SK-N-MC (cell line): ENCODE data around the gene GABPB2.

Experiments
- DNase-seq: peaks from one replicate; pipeline ENCODE4 v3.0.0-alpha.2; 2011; ENCODE audit warnings: low read depth, low spot score
- H3K27ac ChIP-seq: fragments of 200-600 bp; sonication (generic); 2 replicates; pipeline ENCODE4 v1.5.1; 2016; ENCODE audit warnings: mixed run types
- H3K36me3 ChIP-seq: fragments of 200-600 bp; sonication (generic); 2 replicates; pipeline ENCODE4 v1.6.1; 2017; ENCODE audit warnings: antibody characterized with exemption, low read length, mixed read lengths; ENCODE audit not compliant: insufficient read depth
- H3K4me3 ChIP-seq: fragments of 200-600 bp; sonication (generic); 2 replicates; pipeline ENCODE4 v1.5.1; 2016
- H3K9ac ChIP-seq: fragments of 200-600 bp; sonication (generic); 2 replicates; pipeline ENCODE4 v1.8.0; 2017; ENCODE audit warnings: mixed run types, mixed read lengths; ENCODE audit not compliant: insufficient read length
- H3K9me3 ChIP-seq: fragments of 200-600 bp; sonication (generic); 2 replicates; pipeline ENCODE4 v1.6.1; 2017; ENCODE audit warnings: low read depth, mild to moderate bottlenecking, antibody characterized with exemption, low read length, moderate library complexity, mixed read lengths
- EZH2 ChIP-seq: fragments of 200-600 bp; sonication (generic); IDR thresholded peaks from one replicate; pipeline ENCODE4 v1.6.1; 2017; ENCODE audit warnings: antibody characterized with exemption
- FOXP2 ChIP-seq: optimal IDR thresholded peaks from 2 replicates; pipeline ENCODE3; 2011; ENCODE audit warnings: mild to moderate bottlenecking, moderate library complexity; ENCODE audit not compliant: insufficient read depth; ENCODE audit errors: extremely low read length, control extremely low read depth
- POLR2AphosphoS5 ChIP-seq: IDR thresholded peaks from 2 replicates; pipeline ENCODE4 v1.6.1; 2012; ENCODE audit warnings: mild to moderate bottlenecking, low read depth, low read length, borderline replicate concordance

The GABPB2 gene

GRCh38 chr1:151108331-151108730, 37.8 kb downstream of the GABPB2 start:
- no peak for DNase-seq

GRCh38 chr1:151113877-151114276, 43.3 kb downstream of the GABPB2 start:
- Histone ChIP-seq H3K36me3 (peaks cover 5% of the 10 kb centered on the region; the same call in 1 of the 2 replicates), H3K27ac (no peak overlapping the region), H3K9ac (no peak overlapping the region), H3K9me3 (no peaks in the 10 kb centered on the region), H3K4me3 (no peak overlapping the region)
- DNase-seq, result no peak
- no peak for TF ChIP-seq POLR2AphosphoS5
- TF ChIP-seq FOXP2, result no peak
- no peak for TF ChIP-seq EZH2

More at GRCh38 chr1:151108331-151108730, 37.8 kb downstream of the GABPB2 start:
- Histone ChIP-seq H3K4me3 (no peak overlapping the region), H3K36me3 (no peaks in the 10 kb centered on the region), H3K9ac (no peak overlapping the region), H3K9me3 (no peaks in the 10 kb centered on the region), H3K27ac (no peak overlapping the region)
- no peak for TF ChIP-seq FOXP2
- no peak for TF ChIP-seq EZH2
- no peak for TF ChIP-seq POLR2AphosphoS5

- Histone ChIP-seq H3K4me3 (no peak overlapping the region), H3K9ac (no peak overlapping the region), H3K9me3 (no peaks in the 10 kb centered on the region), H3K27ac (no peak overlapping the region), H3K36me3 (no peaks in the 10 kb centered on the region)
- TF ChIP-seq EZH2 (no peak), POLR2AphosphoS5 (no peak), FOXP2 (no peak)
- DNase-seq, result no peak
These were observed 54.3 kb downstream of the GABPB2 start for GRCh38 chr1:151124763-151125403.

GRCh38 chr1:151128800-151129199, 58.2 kb downstream of the GABPB2 start:
- no peak overlapping the region for H3K4me3 ChIP-seq
- no peak overlapping the region for H3K9ac ChIP-seq
- no peak overlapping the region for H3K27ac ChIP-seq
- no peak for DNase-seq
- H3K9me3 ChIP-seq, result no peaks in the 10 kb centered on the region
- H3K36me3 ChIP-seq, result no peaks in the 10 kb centered on the region
- TF ChIP-seq FOXP2, result no peak

GRCh38 chr1:151130987-151131586, 60.5 kb downstream of the GABPB2 start:
- Histone ChIP-seq H3K9me3 (no peaks in the 10 kb centered on the region), H3K9ac (no peak overlapping the region), H3K27ac (no peak overlapping the region), H3K36me3 (no peaks in the 10 kb centered on the region), H3K4me3 (no peak overlapping the region)
- DNase-seq, result no peak
- TF ChIP-seq FOXP2, result no peak
- TF ChIP-seq EZH2, result no peak
- no peak for TF ChIP-seq POLR2AphosphoS5

GRCh38 chr1:151131701-151132334, 61.3 kb downstream of the GABPB2 start:
- no peak for DNase-seq
- Histone ChIP-seq H3K4me3 (no peak overlapping the region), H3K36me3 (no peaks in the 10 kb centered on the region), H3K9ac (no peak overlapping the region), H3K27ac (no peak overlapping the region), H3K9me3 (no peaks in the 10 kb centered on the region)
- no peak for TF ChIP-seq FOXP2
- TF ChIP-seq POLR2AphosphoS5, result no peak
- no peak for TF ChIP-seq EZH2

- TF ChIP-seq EZH2 (no peak), FOXP2 (no peak), POLR2AphosphoS5 (no peak)
- H3K9me3 ChIP-seq, result no peaks in the 10 kb centered on the region
- no peak overlapping the region for H3K27ac ChIP-seq
- H3K36me3 ChIP-seq, result no peaks in the 10 kb centered on the region
- DNase-seq, result no peak
- H3K4me3 ChIP-seq, result no peak overlapping the region
- H3K9ac ChIP-seq, result no peak overlapping the region
These were observed 61.9 kb downstream of the GABPB2 start for GRCh38 chr1:151132335-151133017.

- no peaks in the 10 kb centered on the region for H3K36me3 ChIP-seq
- H3K9ac ChIP-seq, result no peak overlapping the region
- no peak overlapping the region for H3K4me3 ChIP-seq
- H3K9me3 ChIP-seq, result no peaks in the 10 kb centered on the region
- H3K27ac ChIP-seq, result no peak overlapping the region
- TF ChIP-seq EZH2 (no peak), FOXP2 (no peak), POLR2AphosphoS5 (no peak)
- no peak for DNase-seq
These were observed 62.7 kb downstream of the GABPB2 start for GRCh38 chr1:151133018-151133806.
